Measurements from ENCODE around the gene PABPC4L.
A peak's percentile ranks its signal among the peaks of the same experiment; 100 is the strongest.
"Not testable (repeated sequence)": the region's sequence is repeated elsewhere in the genome, so short reads cannot be mapped to it uniquely, and the experiment has no call there.

Gene PABPC4L

DNA sequence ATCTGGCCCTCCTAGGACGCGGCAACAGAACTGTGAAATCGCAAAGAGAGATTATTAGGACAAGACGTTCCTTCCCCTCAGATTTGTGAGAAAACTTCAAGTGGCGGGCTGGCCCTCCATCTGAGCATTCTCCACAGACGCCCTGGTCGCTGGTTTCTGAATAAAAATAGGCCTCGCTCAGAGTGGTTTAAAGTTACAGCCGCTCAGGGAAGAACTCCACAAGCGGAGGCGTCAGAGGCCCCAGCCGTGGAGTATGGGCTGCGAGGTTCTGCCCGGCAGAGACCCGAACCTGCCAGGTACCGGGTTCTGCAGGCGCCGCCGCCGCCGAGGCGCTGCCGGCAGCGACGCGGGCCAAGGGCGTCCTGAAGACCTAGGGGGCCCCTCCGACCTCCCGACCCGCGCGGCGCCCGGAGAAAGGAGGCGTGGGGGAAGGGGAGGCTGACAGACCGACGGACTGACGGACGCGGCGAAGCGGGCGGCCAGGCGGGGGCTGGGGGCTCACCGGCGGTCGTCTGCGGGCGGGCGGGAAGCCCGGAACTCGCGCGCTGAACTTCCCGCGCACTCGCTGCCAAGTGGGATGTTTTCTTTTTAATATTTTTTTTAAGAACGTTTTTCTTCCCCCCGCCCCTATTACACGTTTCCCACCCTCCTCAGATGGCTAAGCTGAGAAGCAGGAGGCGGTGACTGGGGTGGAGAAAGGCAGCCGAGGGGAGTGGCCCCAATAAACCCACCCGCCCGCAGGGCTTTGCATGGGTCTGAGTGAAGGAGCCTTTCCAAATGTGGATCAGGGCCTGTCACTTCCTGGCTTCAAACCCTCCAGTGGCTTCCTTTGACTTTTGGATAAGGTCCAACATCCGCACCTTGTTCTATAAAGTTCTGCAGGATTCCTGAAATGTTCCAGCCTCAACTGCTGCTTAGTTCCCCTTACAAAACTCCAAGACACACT is at the start of gene PABPC4L:
PABPC4L (minus strand) TSS at position 574 of the 946 bp plus-strand sequence. CDS start 770 bp downstream, outside the sequence.
- peak; percentile 78 for DNase-seq

GRCh38 chr4:134251322-134251721 is 49.7 kb upstream of the PABPC4L start:
- DNase-seq: no peak

GRCh38 chr4:134243742-134244713 is 42.4 kb upstream of the PABPC4L start:
- no peak for DNase-seq

- no peak for DNase-seq
Observed at GRCh38 chr4:134219043-134219442, 17.5 kb upstream of the PABPC4L start.

GRCh38 chr4:134216411-134216810 is 14.8 kb upstream of the PABPC4L start:
- no peak for DNase-seq

GRCh38 chr4:134215620-134216344 is 14.2 kb upstream of the PABPC4L start:
- no peak for DNase-seq

- DNase-seq: not testable (repeated sequence)
Observed at GRCh38 chr4:134207955-134208354, 6.4 kb upstream of the PABPC4L start.

- DNase-seq: no peak
Observed at GRCh38 chr4:134202166-134202956, 772 bp upstream of the PABPC4L start.

DNA sequence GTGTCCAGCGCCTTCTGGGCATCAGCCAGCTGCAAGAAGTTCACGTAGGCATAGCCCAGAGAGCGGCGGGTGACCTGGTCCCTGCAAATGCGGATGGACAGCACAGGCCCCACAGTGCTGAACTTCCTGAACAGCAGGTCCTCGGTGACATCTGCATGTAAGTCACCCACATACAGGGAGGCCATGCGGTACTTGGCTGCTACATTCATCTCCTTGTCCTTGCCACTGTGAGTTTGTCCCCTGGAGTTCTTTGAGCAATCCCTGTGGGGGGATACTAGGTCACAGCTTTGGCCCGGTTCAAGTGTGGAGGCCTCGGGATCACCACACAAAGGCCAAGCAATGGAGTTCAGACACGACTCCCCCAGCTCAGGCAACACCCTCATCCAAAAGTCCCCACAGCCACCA is 776 bp downstream of the PABPC4L start:
- no peak for DNase-seq

DNA sequence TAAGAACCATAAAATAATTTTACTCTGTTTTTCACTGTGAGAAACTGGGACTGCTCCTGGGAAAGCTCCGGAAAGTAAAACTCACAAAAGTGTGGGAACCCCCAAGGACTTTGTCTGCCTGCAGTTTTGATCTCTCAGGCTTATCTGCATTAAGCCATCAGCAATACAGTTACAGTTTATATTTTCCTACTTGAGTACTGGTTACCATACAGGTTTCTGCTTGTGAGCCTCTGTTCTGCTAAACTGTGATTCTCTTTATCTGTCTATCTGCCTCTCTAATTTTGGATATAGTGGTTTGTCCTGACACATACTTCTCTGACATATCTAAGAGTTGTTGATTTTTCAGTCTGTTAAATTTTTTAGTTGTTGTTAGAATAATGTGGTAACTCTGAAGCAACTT is 11.6 kb downstream of the PABPC4L start:
- no peak for DNase-seq

DNA sequence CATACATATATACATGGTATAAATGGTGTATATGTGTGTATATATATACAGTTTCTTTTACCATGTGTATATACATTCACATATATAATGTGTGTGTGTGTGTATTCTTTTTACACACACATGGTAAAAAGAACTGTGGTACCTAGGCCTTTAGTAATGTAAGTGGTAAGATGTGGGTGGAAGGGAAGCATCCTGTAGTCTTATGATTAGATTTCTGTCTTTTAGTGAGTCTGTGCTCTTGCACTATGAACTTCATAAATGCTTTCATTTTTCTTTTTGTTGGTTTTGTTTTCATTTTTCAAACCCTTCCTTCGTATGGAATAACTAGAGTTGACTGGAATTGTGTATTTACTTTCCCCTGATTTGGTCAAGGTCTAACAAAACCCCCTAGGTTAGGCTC is 12.1 kb downstream of the PABPC4L start:
- DNase-seq: no peak

- no peak for DNase-seq
Observed at GRCh38 chr4:134178706-134179105, 22.9 kb downstream of the PABPC4L start.

GRCh38 chr4:134174271-134174670 is 27.3 kb downstream of the PABPC4L start:
- DNase-seq: no peak

- no peak for DNase-seq
Observed at GRCh38 chr4:134160211-134160610, 41.4 kb downstream of the PABPC4L start.

GRCh38 chr4:134154097-134154496 is 47.5 kb downstream of the PABPC4L start:
- DNase-seq: no peak

DNA sequence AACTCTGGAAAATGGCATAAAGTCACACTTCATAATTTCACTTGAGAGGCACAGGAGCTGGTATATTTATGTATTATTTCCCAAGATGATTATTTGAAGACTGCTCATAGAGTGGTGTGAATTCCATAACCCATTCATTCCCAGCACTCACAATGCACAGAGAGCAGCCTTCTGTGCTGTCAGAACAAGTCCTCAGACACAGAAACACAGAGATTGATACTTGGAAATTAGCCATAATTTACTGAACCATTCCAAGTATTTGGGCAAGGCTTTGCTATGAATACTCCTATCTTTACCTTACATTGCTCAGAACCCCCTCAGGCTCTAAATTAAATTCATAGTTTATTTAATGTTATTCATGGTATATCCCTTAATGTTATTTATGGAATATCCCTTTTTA is 53.6 kb downstream of the PABPC4L start:
- no peak for DNase-seq
